HepG2 (cell line): ENCODE measurements around the gene SYDE2. TPM values are rescaled to one million over a fixed set of nuclear protein-coding genes. Genes with fewer than 3 reads are reported as not detected.
"Not testable (repeated sequence)": the region's sequence is repeated elsewhere in the genome, so short reads cannot be mapped to it uniquely, and the experiment has no call there.

Source experiments
- ATAC-seq: fragments of 200-7000 bp; cut with Tn5 transposase; 3 replicates; pipeline ENCODE4 v1.9.1; 2020; ENCODE audit warnings: mild to moderate bottlenecking, moderate library complexity
- BruUV-seq: library from RNA; stranded (reverse); fragments of 400-500 nt; replicated peaks from 2 replicates; lab custom pipeline; 2021; lab: Mats Ljungman, UMichigan
- CTCF ChIA-PET: fragments of 300-600 bp; formaldehyde crosslinking; extraction: SDS; loops from one replicate; lab custom pipeline; 2021; ENCODE audit warnings: low total read pairs, inconsistent platforms, low intra/inter-chr PET ratio; lab: Yijun Ruan, JAX
- POLR2A ChIA-PET: fragments of 350-600 bp; sonication (Branson Sonifier 250); formaldehyde crosslinking; loops from one replicate; lab custom pipeline; 2020; ENCODE audit warnings: antibody characterized with exemption, inconsistent platforms; lab: Yijun Ruan, JAX
- DNase-seq: peaks from one replicate; pipeline ENCODE4 v3.0.0-alpha.2; 2015; ENCODE audit warnings: low spot score
- FAIRE-seq: peaks from 3 replicates; lab custom pipeline; 2011; peaks lifted over from hg19 to GRCh38; lab: Jason Lieb, UNC
- H2AFZ ChIP-seq: one replicate; pipeline ENCODE4 v1.6.1; 2011; ENCODE audit warnings: low read length, inconsistent platforms
- H3K27ac ChIP-seq: fragments of 300-600 bp; 3 replicates; pipeline ENCODE4 v1.8.0; 2011; ENCODE audit warnings: mixed run types, mild to moderate bottlenecking, mixed read lengths, low read length, inconsistent platforms; ENCODE audit not compliant: insufficient read depth; ENCODE audit errors: extremely low read length
- H3K27me3 ChIP-seq, 2 experiments: fragments of 200-600 bp in 1 of 2; 2 replicates in 1 of 2; 3 replicates in 1 of 2; pipeline versions ENCODE4 v1.6.0 to v1.8.0; 2011; ENCODE audit warnings: low read length in 2 of 2, mild to moderate bottlenecking in 2 of 2, moderate library complexity in 2 of 2, inconsistent platforms in 1 of 2; ENCODE audit not compliant: insufficient read depth in 2 of 2, control insufficient read depth in 1 of 2
- H3K36me3 ChIP-seq, 2 experiments: fragments of 200-600 bp in 1 of 2; replicated peaks in 1 of 2; 2 replicates in 1 of 2; 3 replicates in 1 of 2; pipeline versions ENCODE4 v1.5.1 to v1.8.0; 2011; ENCODE audit warnings: low read length in 2 of 2, inconsistent platforms in 1 of 2; ENCODE audit not compliant: insufficient read depth in 2 of 2, control insufficient read depth in 1 of 2
- H3K4me1 ChIP-seq: 2 replicates; pipeline ENCODE4 v1.5.1; 2012; ENCODE audit warnings: low read length, inconsistent platforms; ENCODE audit not compliant: insufficient read depth
- H3K4me2 ChIP-seq: 2 replicates; pipeline ENCODE4 v1.6.0; 2011; ENCODE audit warnings: low read depth, low read length, inconsistent platforms
- H3K4me3 ChIP-seq, 3 experiments: fragments of 200-600 bp in 1 of 3; sonication (generic), shearing (Covaris generic) in 1 of 3; replicated peaks in 1 of 3; 2 replicates each; pipeline ENCODE4 v1.5.1; 2011 to 2016; ENCODE audit warnings: low read length in 3 of 3, inconsistent platforms in 2 of 3, low read depth in 2 of 3, mild to moderate bottlenecking in 2 of 3, control low read depth in 1 of 3, mixed read lengths in 1 of 3; ENCODE audit not compliant: insufficient read depth in 1 of 3
- H3K79me2 ChIP-seq: one replicate; pipeline ENCODE4 v1.6.1; 2011; ENCODE audit warnings: low read length, inconsistent platforms; ENCODE audit not compliant: insufficient read depth
- H3K9ac ChIP-seq: 2 replicates; pipeline ENCODE4 v1.6.0; 2011; ENCODE audit warnings: mild to moderate bottlenecking, low read depth, low read length, inconsistent platforms; ENCODE audit not compliant: insufficient read depth
- H3K9me3 ChIP-seq: 2 replicates; pipeline ENCODE4 v1.5.1; 2012; ENCODE audit warnings: mild to moderate bottlenecking, low read length
- H4K20me1 ChIP-seq: 2 replicates; pipeline ENCODE4 v1.6.0; 2011; ENCODE audit warnings: inconsistent platforms, mild to moderate bottlenecking, low read length, moderate library complexity; ENCODE audit not compliant: insufficient read depth
- MEIS1 ChIP-seq: sonication (generic); formaldehyde crosslinking; IDR thresholded peaks from 2 replicates; pipeline ENCODE4 v1.9.0; 2021; ENCODE audit warnings: mild to moderate bottlenecking, missing genetic modification reagents, moderate library complexity, borderline replicate concordance
- PHF8 ChIP-seq: sonication (generic); formaldehyde crosslinking; IDR thresholded peaks from 2 replicates; pipeline ENCODE4 v1.5.0; 2020; ENCODE audit warnings: missing genetic modification reagents
- PRMT3 ChIP-seq: sonication (generic); formaldehyde crosslinking; IDR thresholded peaks from 2 replicates; pipeline ENCODE4 v1.8.1; 2022; ENCODE audit warnings: low read depth, mild to moderate bottlenecking, moderate library complexity, missing genetic modification reagents, borderline replicate concordance
- RCOR2 ChIP-seq: IDR thresholded peaks from 2 replicates; pipeline ENCODE4 v1.6.1; 2016; ENCODE audit warnings: missing biosample characterization, missing genetic modification reagents
- SALL1 ChIP-seq: sonication (generic); formaldehyde crosslinking; IDR thresholded peaks from 2 replicates; pipeline ENCODE4 v1.8.0; 2022; ENCODE audit warnings: mild to moderate bottlenecking, missing genetic modification reagents
- SMAD1 ChIP-seq: sonication (generic); formaldehyde crosslinking; IDR thresholded peaks from 2 replicates; pipeline ENCODE4 v1.4.0; 2020; ENCODE audit warnings: missing genetic modification reagents, low read depth, mild to moderate bottlenecking, borderline replicate concordance
- ZKSCAN5 ChIP-seq: sonication (generic); formaldehyde crosslinking; IDR thresholded peaks from 2 replicates; pipeline ENCODE4 v1.5.1; 2020; ENCODE audit warnings: mild to moderate bottlenecking, missing genetic modification reagents
- ZNF143 ChIP-seq: sonication (generic); formaldehyde crosslinking; IDR thresholded peaks from 2 replicates; pipeline ENCODE4 v1.4.0; 2020; ENCODE audit warnings: missing genetic modification reagents
- ZNF326 ChIP-seq: sonication (generic); formaldehyde crosslinking; IDR thresholded peaks from 2 replicates; pipeline ENCODE4 v1.4.0; 2020; ENCODE audit warnings: missing genetic modification reagents, borderline replicate concordance
- ZNF343 ChIP-seq: sonication (generic); formaldehyde crosslinking; IDR thresholded peaks from 2 replicates; pipeline ENCODE4 v1.4.0; 2020; ENCODE audit warnings: mild to moderate bottlenecking, missing genetic modification reagents
- ZNF430 ChIP-seq: sonication (generic); formaldehyde crosslinking; IDR thresholded peaks from 2 replicates; pipeline ENCODE4 v1.9.0; 2021; ENCODE audit warnings: mild to moderate bottlenecking, missing genetic modification reagents
- ZNF543 ChIP-seq: sonication (generic); formaldehyde crosslinking; IDR thresholded peaks from 2 replicates; pipeline ENCODE4 v1.4.0; 2020; ENCODE audit warnings: mild to moderate bottlenecking, missing genetic modification reagents
- ZNF598 ChIP-seq: sonication (generic); formaldehyde crosslinking; IDR thresholded peaks from 2 replicates; pipeline ENCODE4 v1.5.1; 2020; ENCODE audit warnings: mild to moderate bottlenecking, missing genetic modification reagents, borderline replicate concordance
- WGBS: methylation state at CpG from one replicate; pipeline ENCODE4 v1.1.6; 2017; ENCODE audit warnings: low lambda C conversion rate; 5-methylcytosine and 5-hydroxymethylcytosine counted together
- in situ Hi-C: cut with HindIII; loops from 2 replicates; pipeline ENCODE4 v1.10.0; 2017; ENCODE audit warnings: low pct_unique_long_range_greater_than_20kb; ENCODE audit not compliant: extremely low pct_ligation_motif_present
- intact Hi-C: fragments of 100-400 bp; cut with micrococcal nuclease; formaldehyde crosslinking; loops from one replicate; pipeline ENCODE4 v1.10.0; 2022; ENCODE audit not compliant: unreplicated experiment
- polyA plus RNA-seq, 8 experiments: library from polyadenylated mRNA; depleted of rRNA in 3 of 8; stranded (reverse) in 7 of 8; unstranded in 1 of 8; fragments of >200 nt; fragmentation: Illumina TruSeq in 4 of 8; extraction: Trizol in 4 of 8; gene quantifications; 2 replicates each; pipeline versions ENCODE4 v1.2.1 to v1.2.3, GENCODE V29; 2011 to 2016; ENCODE audit warnings: low read depth in 4 of 8, missing spikeins in 1 of 8, mixed read lengths in 1 of 8; ENCODE audit not compliant: insufficient read depth in 1 of 8
- total RNA-seq, 5 experiments: library from RNA; depleted of rRNA; stranded (reverse); fragments of >200 nt; fragmentation: Illumina TruSeq; extraction: Trizol; gene quantifications; 2 replicates each; pipeline ENCODE4 v1.2.3, GENCODE V29; 2016; ENCODE audit warnings: low read depth in 1 of 5
- TF ChIP-seq, protein P1 (sequence below): sonication (generic); formaldehyde crosslinking; IDR thresholded peaks from 2 replicates; pipeline ENCODE4 v1.8.0; 2022; ENCODE audit warnings: low read depth, missing genetic modification reagents
- TF ChIP-seq, protein P2 (sequence below), 2 experiments: sonication (generic) in 1 of 2; formaldehyde crosslinking in 1 of 2; IDR thresholded peaks; 2 replicates each; pipeline versions ENCODE4 v1.4.0 to v1.6.1; 2018 to 2020; ENCODE audit warnings: missing genetic modification reagents in 2 of 2, borderline replicate concordance in 1 of 2, low read depth in 1 of 2, mild to moderate bottlenecking in 1 of 2, missing biosample characterization in 1 of 2
- TF ChIP-seq, protein P3 (sequence below): IDR thresholded peaks from 2 replicates; pipeline ENCODE4 v1.6.1; 2016; ENCODE audit warnings: missing compliant biosample characterization, missing genetic modification reagents, borderline replicate concordance

The SYDE2 gene
- total and polyA plus RNA-seq, 2 of the 13 experiments (the other 11 are each of a cell fraction or from before 2014, with no cell fraction given), result 1.8 to 5.3 TPM

DNA sequence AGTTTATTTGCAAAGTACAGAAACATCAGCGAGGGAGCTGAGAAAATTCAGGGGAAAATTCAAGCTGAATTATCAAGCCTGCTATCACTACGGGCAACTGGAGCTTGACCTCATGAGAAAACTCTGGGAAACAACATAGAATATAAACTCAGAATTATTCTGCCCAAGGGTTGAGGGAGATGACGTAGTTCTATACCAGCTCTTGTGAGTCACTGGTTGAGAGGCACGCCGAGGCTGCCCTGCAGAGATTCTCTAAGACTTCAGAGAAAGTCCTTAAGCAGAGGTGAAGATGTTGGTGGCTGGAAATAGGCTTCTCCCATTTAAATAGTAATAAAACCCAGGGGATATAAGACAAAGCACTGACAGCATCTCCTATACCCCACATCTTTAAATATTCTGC lies 12.3 kb downstream of the SYDE2 start:
- in situ Hi-C loops, result no loop called here
- no peak for FAIRE-seq
- Histone ChIP-seq H3K4me3 (no peak overlapping the region), H3K27me3 (no peaks in the 10 kb centered on the region), H3K36me3 (peaks cover 4 to 20% of the 10 kb centered on the region in 2 experiments; a peak in 4 of 5 replicates), H3K4me2 (no peak overlapping the region), H3K79me2 (peaks cover 9% of the 10 kb centered on the region), H4K20me1 (no peaks in the 10 kb centered on the region), H3K9ac (no peak overlapping the region)
- WGBS, result 97% methylated on average over 5 of the region's 5 CpGs
- ATAC-seq, result no peak
- TF ChIP-seq MEIS1 (CRISPR knock-in tag) (no peak), RCOR2 (CRISPR knock-in tag) (no peak), PHF8 (CRISPR knock-in tag) (no peak), ZNF430 (CRISPR knock-in tag) (no peak), ZKSCAN5 (CRISPR knock-in tag) (no peak), PRMT3 (CRISPR knock-in tag) (no peak), ZNF143 (CRISPR knock-in tag) (no peak), SMAD1 (CRISPR knock-in tag) (no peak), ZNF343 (no peak), SALL1 (CRISPR knock-in tag) (no peak), ZNF598 (CRISPR knock-in tag) (no peak), ZNF326 (CRISPR knock-in tag) (no peak), ZNF543 (no peak)
- TF ChIP-seq, protein P1, sequence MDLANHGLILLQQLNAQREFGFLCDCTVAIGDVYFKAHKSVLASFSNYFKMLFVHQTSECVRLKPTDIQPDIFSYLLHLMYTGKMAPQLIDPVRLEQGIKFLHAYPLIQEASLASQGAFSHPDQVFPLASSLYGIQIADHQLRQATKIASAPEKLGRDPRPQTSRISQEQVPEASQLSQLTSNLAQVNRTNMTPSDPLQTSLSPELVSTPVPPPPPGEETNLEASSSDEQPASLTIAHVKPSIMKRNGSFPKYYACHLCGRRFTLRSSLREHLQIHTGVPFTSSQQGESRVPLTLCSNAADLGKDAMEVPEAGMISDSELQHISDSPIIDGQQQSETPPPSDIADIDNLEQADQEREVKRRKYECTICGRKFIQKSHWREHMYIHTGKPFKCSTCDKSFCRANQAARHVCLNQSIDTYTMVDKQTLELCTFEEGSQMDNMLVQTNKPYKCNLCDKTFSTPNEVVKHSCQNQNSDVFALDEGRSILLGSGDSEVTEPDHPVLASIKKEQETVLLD (CRISPR knock-in tag), result no peak
- TF ChIP-seq, protein P2, sequence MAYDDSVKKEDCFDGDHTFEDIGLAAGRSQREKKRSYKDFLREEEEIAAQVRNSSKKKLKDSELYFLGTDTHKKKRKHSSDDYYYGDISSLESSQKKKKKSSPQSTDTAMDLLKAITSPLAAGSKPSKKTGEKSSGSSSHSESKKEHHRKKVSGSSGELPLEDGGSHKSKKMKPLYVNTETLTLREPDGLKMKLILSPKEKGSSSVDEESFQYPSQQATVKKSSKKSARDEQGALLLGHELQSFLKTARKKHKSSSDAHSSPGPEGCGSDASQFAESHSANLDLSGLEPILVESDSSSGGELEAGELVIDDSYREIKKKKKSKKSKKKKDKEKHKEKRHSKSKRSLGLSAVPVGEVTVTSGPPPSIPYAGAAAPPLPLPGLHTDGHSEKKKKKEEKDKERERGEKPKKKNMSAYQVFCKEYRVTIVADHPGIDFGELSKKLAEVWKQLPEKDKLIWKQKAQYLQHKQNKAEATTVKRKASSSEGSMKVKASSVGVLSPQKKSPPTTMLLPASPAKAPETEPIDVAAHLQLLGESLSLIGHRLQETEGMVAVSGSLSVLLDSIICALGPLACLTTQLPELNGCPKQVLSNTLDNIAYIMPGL (CRISPR knock-in tag; IDR thresholded peaks at IDR 0.05; ENCODE audit: borderline replicate concordance in 1 of 2, low read depth in 1 of 2), result no peak
- TF ChIP-seq, protein P3, sequence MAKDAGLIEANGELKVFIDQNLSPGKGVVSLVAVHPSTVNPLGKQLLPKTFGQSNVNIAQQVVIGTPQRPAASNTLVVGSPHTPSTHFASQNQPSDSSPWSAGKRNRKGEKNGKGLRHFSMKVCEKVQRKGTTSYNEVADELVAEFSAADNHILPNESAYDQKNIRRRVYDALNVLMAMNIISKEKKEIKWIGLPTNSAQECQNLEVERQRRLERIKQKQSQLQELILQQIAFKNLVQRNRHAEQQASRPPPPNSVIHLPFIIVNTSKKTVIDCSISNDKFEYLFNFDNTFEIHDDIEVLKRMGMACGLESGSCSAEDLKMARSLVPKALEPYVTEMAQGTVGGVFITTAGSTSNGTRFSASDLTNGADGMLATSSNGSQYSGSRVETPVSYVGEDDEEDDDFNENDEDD (CRISPR knock-in tag), result no peak
- TF ChIP-seq, all 625 proteins: peak for 0
- CTCF ChIA-PET, result no interaction called here
- no TSS peak for BruUV-seq
- no peak for DNase-seq
- intact Hi-C loops, result no loop called here
- POLR2A ChIA-PET, result no interaction called here
- Histone ChIP-seq H3K27ac (no peak overlapping the region), H3K9me3 (no peaks in the 10 kb centered on the region), H3K4me1 (no peaks in the 10 kb centered on the region), H2AFZ (no peak overlapping the region)

DNA sequence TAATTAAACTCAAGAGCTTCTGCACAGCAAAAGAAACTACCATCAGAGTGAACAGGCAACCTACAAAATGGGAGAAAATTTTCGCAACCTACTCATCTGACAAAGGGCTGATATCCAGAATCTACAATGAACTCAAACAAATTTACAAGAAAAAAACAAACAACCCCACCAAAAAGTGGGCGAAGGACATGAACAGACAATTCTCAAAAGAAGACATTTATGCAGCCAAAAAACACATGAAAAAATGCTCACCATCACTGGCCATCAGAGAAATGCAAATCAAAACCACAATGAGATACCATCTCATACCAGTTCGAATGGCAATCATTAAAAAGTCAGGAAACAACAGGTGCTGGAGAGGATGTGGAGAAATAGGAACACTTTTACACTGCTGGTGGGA lies 13.8 kb downstream of the SYDE2 start:
- H3K36me3 ChIP-seq, result peaks cover 8 to 27% of the 10 kb centered on the region in 2 experiments
- H4K20me1 ChIP-seq, H3K4me1 ChIP-seq, DNase-seq, in situ Hi-C loops, H3K9me3 ChIP-seq, FAIRE-seq, H3K4me3 ChIP-seq, H3K27ac ChIP-seq, H3K9ac ChIP-seq, ATAC-seq, H2AFZ ChIP-seq, H3K27me3 ChIP-seq, H3K79me2 ChIP-seq, H3K4me2 ChIP-seq, CTCF ChIA-PET, POLR2A ChIA-PET, BruUV-seq, intact Hi-C loops: not testable (repeated sequence)
- 71% methylated on average over 3 of the region's 3 CpGs for WGBS
